HepG2 (cell line): Measurements from ENCODE around the gene NUBP2. TPM values are rescaled to one million over a fixed set of nuclear protein-coding genes. Genes with fewer than 3 reads are reported as not detected.
A peak's percentile ranks its signal among the peaks of the same experiment; 100 is the strongest.

Source experiments
- CBX2 ChIP-seq, 2 experiments: fragments of 200-600 bp in 1 of 2; sonication (generic); formaldehyde crosslinking in 1 of 2; IDR thresholded peaks; 2 replicates each; pipeline versions ENCODE4 v1.7.0 to v1.8.1; 2018 to 2022; ENCODE audit warnings: low read depth in 2 of 2, low read length in 1 of 2, mild to moderate bottlenecking in 1 of 2, missing genetic modification reagents in 1 of 2
- CEBPB ChIP-seq: IDR thresholded peaks from 2 replicates; pipeline ENCODE4 v1.6.1; 2011; ENCODE audit warnings: low read depth, low read length, improper control_type of control experiment, borderline replicate concordance
- FOXC1 ChIP-seq: sonication (generic); formaldehyde crosslinking; IDR thresholded peaks from 2 replicates; pipeline ENCODE4 v1.8.0; 2022; ENCODE audit warnings: mild to moderate bottlenecking, missing genetic modification reagents, borderline replicate concordance
- GATA4 ChIP-seq: sonication (generic); IDR thresholded peaks from 2 replicates; pipeline ENCODE4 v1.6.1; 2016; ENCODE audit warnings: antibody characterized with exemption, low read depth, borderline replicate concordance
- IRX3 ChIP-seq: sonication (generic); formaldehyde crosslinking; IDR thresholded peaks from 2 replicates; pipeline ENCODE4 v1.8.1; 2023; ENCODE audit warnings: mild to moderate bottlenecking, low read depth, missing genetic modification reagents, borderline replicate concordance
- SMAD9 ChIP-seq: sonication (generic); formaldehyde crosslinking; IDR thresholded peaks from 2 replicates; pipeline ENCODE4 v1.5.1; 2020; ENCODE audit warnings: mild to moderate bottlenecking, missing genetic modification reagents
- ZFY ChIP-seq: sonication (generic); formaldehyde crosslinking; IDR thresholded peaks from 2 replicates; pipeline ENCODE4 v1.4.0; 2020; ENCODE audit warnings: missing genetic modification reagents
- ZNF235 ChIP-seq: sonication (generic); formaldehyde crosslinking; IDR thresholded peaks from 2 replicates; pipeline ENCODE4 v1.8.1; 2023; ENCODE audit warnings: mild to moderate bottlenecking, missing genetic modification reagents, borderline replicate concordance
- ZNF441 ChIP-seq: sonication (generic); formaldehyde crosslinking; IDR thresholded peaks from 2 replicates; pipeline ENCODE4 v1.7.0; 2021; ENCODE audit warnings: missing genetic modification reagents, borderline replicate concordance
- polyA plus RNA-seq, 8 experiments: library from polyadenylated mRNA; depleted of rRNA in 3 of 8; stranded (reverse) in 7 of 8; unstranded in 1 of 8; fragments of >200 nt; fragmentation: Illumina TruSeq in 4 of 8; extraction: Trizol in 4 of 8; gene quantifications; 2 replicates each; pipeline versions ENCODE4 v1.2.1 to v1.2.3, GENCODE V29; 2011 to 2016; ENCODE audit warnings: low read depth in 4 of 8, missing spikeins in 1 of 8, mixed read lengths in 1 of 8; ENCODE audit not compliant: insufficient read depth in 1 of 8
- total RNA-seq, 5 experiments: library from RNA; depleted of rRNA; stranded (reverse); fragments of >200 nt; fragmentation: Illumina TruSeq; extraction: Trizol; gene quantifications; 2 replicates each; pipeline ENCODE4 v1.2.3, GENCODE V29; 2016; ENCODE audit warnings: low read depth in 1 of 5
- TF ChIP-seq, protein P1 (sequence below): sonication (generic); formaldehyde crosslinking; IDR thresholded peaks from 2 replicates; pipeline ENCODE4 v1.4.0; 2020; ENCODE audit warnings: missing genetic modification reagents
- TF ChIP-seq, protein P2 (sequence below): sonication (generic); formaldehyde crosslinking; IDR thresholded peaks from 2 replicates; pipeline ENCODE4 v1.5.0; 2020; ENCODE audit warnings: missing genetic modification reagents
- TF ChIP-seq, protein P3 (sequence below): sonication (generic); formaldehyde crosslinking; IDR thresholded peaks from 2 replicates; pipeline ENCODE4 v1.5.1; 2020; ENCODE audit warnings: missing genetic modification reagents, mild to moderate bottlenecking, borderline replicate concordance
- TF ChIP-seq, protein P4 (sequence below): sonication (generic); formaldehyde crosslinking; IDR thresholded peaks from 2 replicates; pipeline ENCODE4 v1.4.0; 2020; ENCODE audit warnings: missing genetic modification reagents, borderline replicate concordance
- TF ChIP-seq, protein P5 (sequence below), 2 experiments: IDR thresholded peaks; 2 replicates each; pipeline ENCODE4 v1.6.1; 2011 to 2012; ENCODE audit warnings: low read length in 2 of 2, borderline replicate concordance in 1 of 2, low read depth in 1 of 2, mild to moderate bottlenecking in 1 of 2, moderate library complexity in 1 of 2
- TF ChIP-seq, protein P6 (sequence below): sonication (generic); formaldehyde crosslinking; conservative IDR thresholded peaks from 2 replicates; pipeline ENCODE4 v1.5.0; 2020; ENCODE audit warnings: missing genetic modification reagents

NUBP2 gene
- total and polyA plus RNA-seq, 2 of the 13 experiments (the other 11 are each of a cell fraction or from before 2014, with no cell fraction given), result 25.7 to 61.5 TPM

DNA sequence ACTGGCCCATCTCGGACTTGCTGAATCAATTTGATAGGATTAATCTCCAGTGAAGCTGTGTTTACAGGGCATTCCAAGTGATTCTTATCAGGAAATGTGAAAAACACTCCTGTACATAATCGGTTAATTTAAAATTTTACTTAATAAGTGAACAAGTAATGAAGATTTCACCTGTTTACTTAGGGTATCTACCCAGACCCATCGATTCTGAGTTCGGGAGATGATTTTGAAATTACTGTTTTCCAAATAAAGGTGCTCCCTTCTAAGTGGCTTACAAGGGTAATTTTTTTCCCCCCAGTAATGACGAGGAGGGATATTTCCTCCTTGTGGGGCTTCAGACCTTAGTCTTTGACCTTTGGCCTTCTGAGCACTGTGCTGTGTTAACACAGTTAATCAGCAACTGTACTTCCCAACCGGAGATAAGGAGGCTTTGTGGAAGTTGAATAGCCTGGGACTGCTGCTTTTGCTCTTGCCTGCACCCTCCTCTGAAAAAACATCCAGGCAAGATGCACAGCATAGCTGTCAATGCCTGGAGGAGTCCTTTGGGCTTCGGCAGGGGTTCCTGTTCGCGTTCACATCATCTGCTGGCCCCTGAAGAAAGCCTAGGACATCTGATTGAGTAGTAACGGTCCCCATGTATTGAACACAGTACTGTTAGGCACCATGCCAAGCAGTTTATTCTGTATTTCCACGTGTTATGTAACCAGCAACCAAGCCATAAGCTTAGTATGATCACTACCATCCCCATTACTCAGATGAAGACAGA lies 46.1 kb downstream of the NUBP2 start (continued):
- TF ChIP-seq, protein P1, sequence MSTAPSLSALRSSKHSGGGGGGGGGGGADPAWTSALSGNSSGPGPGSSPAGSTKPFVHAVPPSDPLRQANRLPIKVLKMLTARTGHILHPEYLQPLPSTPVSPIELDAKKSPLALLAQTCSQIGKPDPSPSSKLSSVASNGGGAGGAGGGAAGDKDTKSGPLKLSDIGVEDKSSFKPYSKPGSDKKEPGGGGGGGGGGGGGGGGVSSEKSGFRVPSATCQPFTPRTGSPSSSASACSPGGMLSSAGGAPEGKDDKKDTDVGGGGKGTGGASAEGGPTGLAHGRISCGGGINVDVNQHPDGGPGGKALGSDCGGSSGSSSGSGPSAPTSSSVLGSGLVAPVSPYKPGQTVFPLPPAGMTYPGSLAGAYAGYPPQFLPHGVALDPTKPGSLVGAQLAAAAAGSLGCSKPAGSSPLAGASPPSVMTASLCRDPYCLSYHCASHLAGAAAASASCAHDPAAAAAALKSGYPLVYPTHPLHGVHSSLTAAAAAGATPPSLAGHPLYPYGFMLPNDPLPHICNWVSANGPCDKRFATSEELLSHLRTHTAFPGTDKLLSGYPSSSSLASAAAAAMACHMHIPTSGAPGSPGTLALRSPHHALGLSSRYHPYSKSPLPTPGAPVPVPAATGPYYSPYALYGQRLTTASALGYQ (CRISPR knock-in tag), result peak; percentile 50; the same call in 1 of the 2 replicates
- TF ChIP-seq, protein P2, sequence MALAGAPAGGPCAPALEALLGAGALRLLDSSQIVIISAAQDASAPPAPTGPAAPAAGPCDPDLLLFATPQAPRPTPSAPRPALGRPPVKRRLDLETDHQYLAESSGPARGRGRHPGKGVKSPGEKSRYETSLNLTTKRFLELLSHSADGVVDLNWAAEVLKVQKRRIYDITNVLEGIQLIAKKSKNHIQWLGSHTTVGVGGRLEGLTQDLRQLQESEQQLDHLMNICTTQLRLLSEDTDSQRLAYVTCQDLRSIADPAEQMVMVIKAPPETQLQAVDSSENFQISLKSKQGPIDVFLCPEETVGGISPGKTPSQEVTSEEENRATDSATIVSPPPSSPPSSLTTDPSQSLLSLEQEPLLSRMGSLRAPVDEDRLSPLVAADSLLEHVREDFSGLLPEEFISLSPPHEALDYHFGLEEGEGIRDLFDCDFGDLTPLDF, result no peak
- TF ChIP-seq SMAD9 (no peak), ZNF441 (CRISPR knock-in tag) (no peak), CEBPB (no peak), ZFY (CRISPR knock-in tag) (peak; percentile 25), GATA4 (peak; percentile 49; the same call in 1 of the 2 replicates), FOXC1 (CRISPR knock-in tag) (no peak), CBX2 (IDR thresholded peaks at IDR 0.05; ENCODE audit: low read depth, low read length) (no peak), CBX2 (CRISPR knock-in tag; IDR thresholded peaks at IDR 0.05; ENCODE audit: low read depth) (no peak), ZNF235 (CRISPR knock-in tag) (no peak), IRX3 (CRISPR knock-in tag) (0 out of 2 replicates have a peak, but pooled peaks have one; percentile 50)
- TF ChIP-seq, protein P3, sequence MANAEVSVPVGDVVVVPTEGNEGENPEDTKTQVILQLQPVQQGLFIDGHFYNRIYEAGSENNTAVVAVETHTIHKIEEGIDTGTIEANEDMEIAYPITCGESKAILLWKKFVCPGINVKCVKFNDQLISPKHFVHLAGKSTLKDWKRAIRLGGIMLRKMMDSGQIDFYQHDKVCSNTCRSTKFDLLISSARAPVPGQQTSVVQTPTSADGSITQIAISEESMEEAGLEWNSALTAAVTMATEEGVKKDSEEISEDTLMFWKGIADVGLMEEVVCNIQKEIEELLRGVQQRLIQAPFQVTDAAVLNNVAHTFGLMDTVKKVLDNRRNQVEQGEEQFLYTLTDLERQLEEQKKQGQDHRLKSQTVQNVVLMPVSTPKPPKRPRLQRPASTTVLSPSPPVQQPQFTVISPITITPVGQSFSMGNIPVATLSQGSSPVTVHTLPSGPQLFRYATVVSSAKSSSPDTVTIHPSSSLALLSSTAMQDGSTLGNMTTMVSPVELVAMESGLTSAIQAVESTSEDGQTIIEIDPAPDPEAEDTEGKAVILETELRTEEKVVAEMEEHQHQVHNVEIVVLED, result 0 out of 2 replicates have a peak, but pooled peaks have one; percentile 37
- TF ChIP-seq, protein P4, sequence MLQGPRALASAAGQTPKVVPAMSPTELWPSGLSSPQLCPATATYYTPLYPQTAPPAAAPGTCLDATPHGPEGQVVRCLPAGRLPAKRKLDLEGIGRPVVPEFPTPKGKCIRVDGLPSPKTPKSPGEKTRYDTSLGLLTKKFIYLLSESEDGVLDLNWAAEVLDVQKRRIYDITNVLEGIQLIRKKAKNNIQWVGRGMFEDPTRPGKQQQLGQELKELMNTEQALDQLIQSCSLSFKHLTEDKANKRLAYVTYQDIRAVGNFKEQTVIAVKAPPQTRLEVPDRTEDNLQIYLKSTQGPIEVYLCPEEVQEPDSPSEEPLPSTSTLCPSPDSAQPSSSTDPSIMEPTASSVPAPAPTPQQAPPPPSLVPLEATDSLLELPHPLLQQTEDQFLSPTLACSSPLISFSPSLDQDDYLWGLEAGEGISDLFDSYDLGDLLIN (CRISPR knock-in tag), result no peak
- TF ChIP-seq, protein P5, sequence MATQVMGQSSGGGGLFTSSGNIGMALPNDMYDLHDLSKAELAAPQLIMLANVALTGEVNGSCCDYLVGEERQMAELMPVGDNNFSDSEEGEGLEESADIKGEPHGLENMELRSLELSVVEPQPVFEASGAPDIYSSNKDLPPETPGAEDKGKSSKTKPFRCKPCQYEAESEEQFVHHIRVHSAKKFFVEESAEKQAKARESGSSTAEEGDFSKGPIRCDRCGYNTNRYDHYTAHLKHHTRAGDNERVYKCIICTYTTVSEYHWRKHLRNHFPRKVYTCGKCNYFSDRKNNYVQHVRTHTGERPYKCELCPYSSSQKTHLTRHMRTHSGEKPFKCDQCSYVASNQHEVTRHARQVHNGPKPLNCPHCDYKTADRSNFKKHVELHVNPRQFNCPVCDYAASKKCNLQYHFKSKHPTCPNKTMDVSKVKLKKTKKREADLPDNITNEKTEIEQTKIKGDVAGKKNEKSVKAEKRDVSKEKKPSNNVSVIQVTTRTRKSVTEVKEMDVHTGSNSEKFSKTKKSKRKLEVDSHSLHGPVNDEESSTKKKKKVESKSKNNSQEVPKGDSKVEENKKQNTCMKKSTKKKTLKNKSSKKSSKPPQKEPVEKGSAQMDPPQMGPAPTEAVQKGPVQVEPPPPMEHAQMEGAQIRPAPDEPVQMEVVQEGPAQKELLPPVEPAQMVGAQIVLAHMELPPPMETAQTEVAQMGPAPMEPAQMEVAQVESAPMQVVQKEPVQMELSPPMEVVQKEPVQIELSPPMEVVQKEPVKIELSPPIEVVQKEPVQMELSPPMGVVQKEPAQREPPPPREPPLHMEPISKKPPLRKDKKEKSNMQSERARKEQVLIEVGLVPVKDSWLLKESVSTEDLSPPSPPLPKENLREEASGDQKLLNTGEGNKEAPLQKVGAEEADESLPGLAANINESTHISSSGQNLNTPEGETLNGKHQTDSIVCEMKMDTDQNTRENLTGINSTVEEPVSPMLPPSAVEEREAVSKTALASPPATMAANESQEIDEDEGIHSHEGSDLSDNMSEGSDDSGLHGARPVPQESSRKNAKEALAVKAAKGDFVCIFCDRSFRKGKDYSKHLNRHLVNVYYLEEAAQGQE (IDR thresholded peaks at IDR 0.05; ENCODE audit: borderline replicate concordance in 1 of 2, low read depth in 1 of 2, low read length in 2 of 2), result no peak
- TF ChIP-seq, protein P6, sequence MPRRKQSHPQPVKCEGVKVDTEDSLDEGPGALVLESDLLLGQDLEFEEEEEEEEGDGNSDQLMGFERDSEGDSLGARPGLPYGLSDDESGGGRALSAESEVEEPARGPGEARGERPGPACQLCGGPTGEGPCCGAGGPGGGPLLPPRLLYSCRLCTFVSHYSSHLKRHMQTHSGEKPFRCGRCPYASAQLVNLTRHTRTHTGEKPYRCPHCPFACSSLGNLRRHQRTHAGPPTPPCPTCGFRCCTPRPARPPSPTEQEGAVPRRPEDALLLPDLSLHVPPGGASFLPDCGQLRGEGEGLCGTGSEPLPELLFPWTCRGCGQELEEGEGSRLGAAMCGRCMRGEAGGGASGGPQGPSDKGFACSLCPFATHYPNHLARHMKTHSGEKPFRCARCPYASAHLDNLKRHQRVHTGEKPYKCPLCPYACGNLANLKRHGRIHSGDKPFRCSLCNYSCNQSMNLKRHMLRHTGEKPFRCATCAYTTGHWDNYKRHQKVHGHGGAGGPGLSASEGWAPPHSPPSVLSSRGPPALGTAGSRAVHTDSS (CRISPR knock-in tag), result no peak
